K562 (cell line): ENCODE measurements around the gene ACADVL. TPM values are rescaled to one million over a fixed set of nuclear protein-coding genes. Genes with fewer than 3 reads are reported as not detected.

Source experiments
- BRD9 ChIP-seq: fragments of 450-650 bp; IDR thresholded peaks from 2 replicates; pipeline ENCODE4 v1.6.1; 2018; ENCODE audit warnings: low read depth; ENCODE audit not compliant: partially characterized antibody
- C11orf30 ChIP-seq: fragments of 450-650 bp; IDR thresholded peaks from 2 replicates; pipeline ENCODE4 v1.6.1; 2016; ENCODE audit warnings: low read depth, mild to moderate bottlenecking
- CREBBP ChIP-seq: IDR thresholded peaks from one replicate; pipeline ENCODE4 v1.6.1; 2012; ENCODE audit warnings: low read depth, mild to moderate bottlenecking, control low read depth, inconsistent platforms, low read length
- EP400 ChIP-seq: fragments of 450-650 bp; IDR thresholded peaks from 2 replicates; pipeline ENCODE4 v1.6.1; 2017; ENCODE audit warnings: antibody characterized with exemption, mild to moderate bottlenecking, moderate library complexity
- FOXK2 ChIP-seq, 2 experiments: fragments of 450-650 bp; IDR thresholded peaks in 1 of 2; conservative IDR thresholded peaks in 1 of 2; 2 replicates each; pipeline ENCODE4 v1.6.1; 2016; ENCODE audit warnings: low read depth in 2 of 2, mild to moderate bottlenecking in 1 of 2
- GABPA ChIP-seq: fragments of 200-800 bp; sonication (Bioruptor generic); conservative IDR thresholded peaks from 2 replicates; pipeline ENCODE4 v1.6.1; 2016; ENCODE audit warnings: low read depth, missing genetic modification characterization, missing compliant biosample characterization
- GATAD2A ChIP-seq: fragments of 450-650 bp; IDR thresholded peaks from 2 replicates; pipeline ENCODE4 v1.6.1; 2017
- HCFC1 ChIP-seq: IDR thresholded peaks from 2 replicates; pipeline ENCODE4 v1.6.1; 2012; ENCODE audit warnings: low read depth, low read length, improper control_type of control experiment
- HLTF ChIP-seq: fragments of 450-650 bp; IDR thresholded peaks from 2 replicates; pipeline ENCODE4 v1.6.1; 2016
- MAFG ChIP-seq: fragments of 450-650 bp; conservative IDR thresholded peaks from 2 replicates; pipeline ENCODE4 v1.6.1; 2016; ENCODE audit warnings: missing genetic modification characterization, missing compliant biosample characterization
- MAZ ChIP-seq, 2 experiments: fragments of 450-650 bp in 1 of 2; sonication (generic) in 1 of 2; formaldehyde crosslinking; IDR thresholded peaks in 1 of 2; conservative IDR thresholded peaks in 1 of 2; 2 replicates each; pipeline versions ENCODE4 v1.4.0 to v1.5.0; 2020; ENCODE audit warnings: mild to moderate bottlenecking in 1 of 2, missing genetic modification reagents in 1 of 2
- MEF2D ChIP-seq: conservative IDR thresholded peaks from 2 replicates; pipeline ENCODE4 v1.6.1; 2016; ENCODE audit warnings: low read depth, missing genetic modification characterization, missing compliant biosample characterization
- NCOA6 ChIP-seq: fragments of 450-650 bp; IDR thresholded peaks from 2 replicates; pipeline ENCODE4 v1.6.1; 2017; ENCODE audit warnings: mild to moderate bottlenecking
- NR2F6 ChIP-seq: fragments of 450-650 bp; formaldehyde crosslinking; IDR thresholded peaks from 2 replicates; pipeline ENCODE4 v1.4.0; 2020; ENCODE audit warnings: mild to moderate bottlenecking
- PHF20 ChIP-seq: fragments of 450-650 bp; IDR thresholded peaks from 2 replicates; pipeline ENCODE4 v1.6.1; 2018; ENCODE audit not compliant: partially characterized antibody
- RBM34 ChIP-seq: fragments of 200-400 bp; formaldehyde crosslinking; IDR thresholded peaks from 2 replicates; pipeline ENCODE4 v1.6.1; 2018; ENCODE audit warnings: low read length, borderline replicate concordance; ENCODE audit not compliant: insufficient read depth
- ZBTB7A ChIP-seq: IDR thresholded peaks from 2 replicates; pipeline ENCODE4 v1.6.1; 2011; ENCODE audit warnings: low read depth, mild to moderate bottlenecking, low read length, moderate library complexity, borderline replicate concordance; ENCODE audit not compliant: control insufficient read depth
- ZNF436 ChIP-seq: fragments of 250-450, 450-650 bp; sonication (Bioruptor Pico); formaldehyde crosslinking; IDR thresholded peaks from 2 replicates; pipeline ENCODE4 v1.7.0; 2020; ENCODE audit warnings: mild to moderate bottlenecking
- polyA plus RNA-seq, 8 experiments: library from polyadenylated mRNA; depleted of rRNA in 4 of 8; stranded (reverse) in 5 of 8; unstranded in 3 of 8; fragments of >200 nt; fragmentation: Nextera tagmentation in 2 of 8; fragmentation: Illumina TruSeq in 1 of 8; extraction: Ambion mirVana in 2 of 8; extraction: Trizol in 1 of 8; gene quantifications; 2 replicates each; pipeline versions ENCODE4 v1.2.1 to v1.2.3, GENCODE V29; 2011 to 2014; ENCODE audit warnings: inconsistent platforms in 1 of 8, missing spikeins in 1 of 8
- total RNA-seq, 7 experiments: library from RNA; depleted of rRNA in 6 of 7; stranded (reverse); fragments of >200 nt in 6 of 7; fragmentation: Illumina TruSeq in 2 of 7; extraction: Trizol in 2 of 7; gene quantifications; 2 replicates each; pipeline versions ENCODE4 v1.2.1 to v1.2.3, GENCODE V29; 2011 to 2021; ENCODE audit warnings: low replicate concordance in 1 of 7
- TF ChIP-seq, protein P1 (sequence below), 2 experiments: fragments of 450-650 bp; IDR thresholded peaks; 2 replicates each; pipeline ENCODE4 v1.6.1; 2016
- TF ChIP-seq, protein P2 (sequence below): fragments of 250-450 bp; sonication (Bioruptor Pico); IDR thresholded peaks from 2 replicates; pipeline ENCODE4 v1.4.0; 2020

Gene ACADVL
- total and polyA plus RNA-seq, 9 of the 15 experiments (the other 6 are each of a cell fraction or from before 2014, with no cell fraction given), result 25.5 to 449 (median 214) TPM

DNA sequence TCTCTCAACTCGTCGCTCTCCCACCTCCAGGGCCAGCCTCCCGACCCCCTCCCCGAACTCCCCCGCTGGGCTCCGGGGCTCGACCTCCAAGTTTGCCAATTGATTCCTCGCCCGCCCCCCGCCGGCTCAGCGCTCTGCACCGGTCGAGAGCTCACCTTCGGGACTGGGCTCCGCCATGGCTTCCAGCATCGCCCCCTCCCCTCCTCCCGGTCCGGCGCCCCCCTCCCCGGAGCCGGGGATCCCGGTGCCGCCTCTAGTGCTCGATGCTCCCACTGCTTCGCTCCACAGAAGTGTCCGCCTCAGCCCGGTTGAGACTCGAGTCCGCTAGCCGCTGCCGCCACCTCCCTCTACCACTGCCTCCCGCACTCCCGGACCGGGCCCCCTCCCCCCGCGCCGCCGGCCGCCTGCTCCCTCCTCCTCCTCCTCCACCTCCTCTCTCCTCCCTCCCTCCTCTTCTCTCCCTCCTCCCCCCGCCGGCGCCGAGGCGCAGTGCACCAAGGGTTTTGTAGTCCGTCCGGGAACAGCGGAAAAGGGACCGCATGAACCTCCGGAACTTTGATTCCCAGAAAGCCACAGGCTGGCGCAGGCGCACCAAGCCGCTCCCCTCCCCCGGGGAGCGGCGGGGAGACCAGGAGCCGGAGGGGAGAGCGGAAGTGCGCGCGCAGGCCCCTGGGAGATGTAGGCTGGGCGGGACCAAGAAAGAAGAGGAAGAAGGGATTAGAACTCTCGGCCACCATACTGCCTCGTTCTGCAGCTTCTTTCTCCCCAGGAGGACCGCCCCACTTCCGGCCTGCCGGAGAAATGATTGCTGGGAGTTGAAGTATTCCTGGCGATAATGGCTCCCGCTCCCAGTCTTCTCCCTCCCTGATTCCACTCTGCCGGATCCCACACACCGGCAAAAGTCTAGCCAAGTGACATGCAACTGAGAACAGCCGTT is 19.6 kb downstream of the ACADVL start, which contains the start of gene PHF23 (continued):
- TF ChIP-seq MEF2D (tag) (no peak), EP400 (peak; percentile 59), PHF20 (no peak), MAFG (tag) (no peak), BRD9 (no peak), C11orf30 (no peak), RBM34 (no peak), ZNF436 (CRISPR knock-in tag) (no peak), GABPA (tag) (peak; percentile 97), HLTF (0 out of 2 replicates have a peak, but pooled peaks have one; percentile 22), CREBBP (no peak), MAZ (CRISPR knock-in tag; conservative IDR thresholded peaks at IDR 0.05 in 1 of 2, IDR thresholded peaks at IDR 0.05 in 1 of 2) (peak; percentile 93 to 100), NR2F6 (CRISPR knock-in tag) (no peak), FOXK2 (conservative IDR thresholded peaks at IDR 0.05 in 1 of 2, IDR thresholded peaks at IDR 0.05 in 1 of 2; ENCODE audit: low read depth in 2 of 2) (no peak), GATAD2A (0 out of 2 replicates have a peak, but pooled peaks have one; percentile 21), HCFC1 (peak; percentile 92), NCOA6 (no peak), ZBTB7A (no peak; the same call in 1 of the 2 replicates)
- TF ChIP-seq, protein P1, sequence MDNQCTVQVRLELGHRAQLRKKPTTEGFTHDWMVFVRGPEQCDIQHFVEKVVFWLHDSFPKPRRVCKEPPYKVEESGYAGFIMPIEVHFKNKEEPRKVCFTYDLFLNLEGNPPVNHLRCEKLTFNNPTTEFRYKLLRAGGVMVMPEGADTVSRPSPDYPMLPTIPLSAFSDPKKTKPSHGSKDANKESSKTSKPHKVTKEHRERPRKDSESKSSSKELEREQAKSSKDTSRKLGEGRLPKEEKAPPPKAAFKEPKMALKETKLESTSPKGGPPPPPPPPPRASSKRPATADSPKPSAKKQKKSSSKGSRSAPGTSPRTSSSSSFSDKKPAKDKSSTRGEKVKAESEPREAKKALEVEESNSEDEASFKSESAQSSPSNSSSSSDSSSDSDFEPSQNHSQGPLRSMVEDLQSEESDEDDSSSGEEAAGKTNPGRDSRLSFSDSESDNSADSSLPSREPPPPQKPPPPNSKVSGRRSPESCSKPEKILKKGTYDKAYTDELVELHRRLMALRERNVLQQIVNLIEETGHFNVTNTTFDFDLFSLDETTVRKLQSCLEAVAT (IDR thresholded peaks at IDR 0.05), result 0 out of 4 replicates have a peak, but pooled peaks of 1 of the 2 experiments have one; percentile 30
- TF ChIP-seq, protein P2, sequence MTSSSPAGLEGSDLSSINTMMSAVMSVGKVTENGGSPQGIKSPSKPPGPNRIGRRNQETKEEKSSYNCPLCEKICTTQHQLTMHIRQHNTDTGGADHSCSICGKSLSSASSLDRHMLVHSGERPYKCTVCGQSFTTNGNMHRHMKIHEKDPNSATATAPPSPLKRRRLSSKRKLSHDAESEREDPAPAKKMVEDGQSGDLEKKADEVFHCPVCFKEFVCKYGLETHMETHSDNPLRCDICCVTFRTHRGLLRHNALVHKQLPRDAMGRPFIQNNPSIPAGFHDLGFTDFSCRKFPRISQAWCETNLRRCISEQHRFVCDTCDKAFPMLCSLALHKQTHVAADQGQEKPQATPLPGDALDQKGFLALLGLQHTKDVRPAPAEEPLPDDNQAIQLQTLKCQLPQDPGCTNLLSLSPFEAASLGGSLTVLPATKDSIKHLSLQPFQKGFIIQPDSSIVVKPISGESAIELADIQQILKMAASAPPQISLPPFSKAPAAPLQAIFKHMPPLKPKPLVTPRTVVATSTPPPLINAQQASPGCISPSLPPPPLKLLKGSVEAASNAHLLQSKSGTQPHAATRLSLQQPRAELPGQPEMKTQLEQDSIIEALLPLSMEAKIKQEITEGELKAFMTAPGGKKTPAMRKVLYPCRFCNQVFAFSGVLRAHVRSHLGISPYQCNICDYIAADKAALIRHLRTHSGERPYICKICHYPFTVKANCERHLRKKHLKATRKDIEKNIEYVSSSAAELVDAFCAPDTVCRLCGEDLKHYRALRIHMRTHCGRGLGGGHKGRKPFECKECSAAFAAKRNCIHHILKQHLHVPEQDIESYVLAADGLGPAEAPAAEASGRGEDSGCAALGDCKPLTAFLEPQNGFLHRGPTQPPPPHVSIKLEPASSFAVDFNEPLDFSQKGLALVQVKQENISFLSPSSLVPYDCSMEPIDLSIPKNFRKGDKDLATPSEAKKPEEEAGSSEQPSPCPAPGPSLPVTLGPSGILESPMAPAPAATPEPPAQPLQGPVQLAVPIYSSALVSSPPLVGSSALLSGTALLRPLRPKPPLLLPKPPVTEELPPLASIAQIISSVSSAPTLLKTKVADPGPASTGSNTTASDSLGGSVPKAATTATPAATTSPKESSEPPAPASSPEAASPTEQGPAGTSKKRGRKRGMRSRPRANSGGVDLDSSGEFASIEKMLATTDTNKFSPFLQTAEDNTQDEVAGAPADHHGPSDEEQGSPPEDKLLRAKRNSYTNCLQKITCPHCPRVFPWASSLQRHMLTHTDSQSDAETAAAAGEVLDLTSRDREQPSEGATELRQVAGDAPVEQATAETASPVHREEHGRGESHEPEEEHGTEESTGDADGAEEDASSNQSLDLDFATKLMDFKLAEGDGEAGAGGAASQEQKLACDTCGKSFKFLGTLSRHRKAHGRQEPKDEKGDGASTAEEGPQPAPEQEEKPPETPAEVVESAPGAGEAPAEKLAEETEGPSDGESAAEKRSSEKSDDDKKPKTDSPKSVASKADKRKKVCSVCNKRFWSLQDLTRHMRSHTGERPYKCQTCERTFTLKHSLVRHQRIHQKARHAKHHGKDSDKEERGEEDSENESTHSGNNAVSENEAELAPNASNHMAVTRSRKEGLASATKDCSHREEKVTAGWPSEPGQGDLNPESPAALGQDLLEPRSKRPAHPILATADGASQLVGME (CRISPR knock-in tag), result no peak
